Non-pigmented ciliary epithelial cell (primary cell): ENCODE data around the gene PIGS.

Experiments used
- DNase-seq: peaks from one replicate; pipeline ENCODE4 v3.0.0-alpha.2; 2010; ENCODE audit warnings: low read depth

Gene PIGS

DNA sequence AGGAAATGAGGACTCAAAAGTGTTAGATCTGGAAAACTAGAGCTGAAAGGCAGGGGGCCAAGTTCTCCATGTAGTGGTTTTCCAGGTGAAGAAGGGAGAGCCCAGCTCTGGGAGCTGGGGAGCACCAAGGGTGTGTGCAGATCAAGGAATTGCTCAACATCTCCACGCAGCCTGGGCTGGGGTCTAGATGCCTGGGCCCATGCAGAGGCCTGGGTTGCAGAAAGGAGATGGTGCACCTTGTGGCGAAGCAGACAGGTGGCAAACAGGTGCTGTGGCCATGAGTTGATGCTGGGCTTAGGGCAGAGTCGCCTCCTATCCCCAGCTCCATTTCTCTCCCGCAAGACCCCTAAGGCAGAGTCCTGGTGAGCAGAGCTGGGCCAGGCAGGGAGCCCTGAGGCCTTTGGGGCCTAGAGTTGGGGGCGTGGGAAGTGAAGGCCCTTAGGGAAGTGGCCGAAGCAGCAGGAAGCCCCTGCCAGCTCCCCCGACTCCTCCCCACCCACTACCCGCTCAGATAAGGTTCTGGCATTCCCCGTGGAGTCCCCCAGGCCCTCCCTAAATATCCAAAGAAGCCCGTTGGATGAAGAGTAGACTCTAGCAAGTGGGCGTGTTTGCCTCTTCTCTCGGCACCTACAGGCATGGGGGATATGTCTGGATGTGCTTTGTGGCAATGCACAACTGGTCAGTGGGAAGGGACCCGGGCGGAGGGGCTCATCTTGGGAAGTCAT, 64.4 kb downstream of the PIGS start:
- no peak for DNase-seq

DNA sequence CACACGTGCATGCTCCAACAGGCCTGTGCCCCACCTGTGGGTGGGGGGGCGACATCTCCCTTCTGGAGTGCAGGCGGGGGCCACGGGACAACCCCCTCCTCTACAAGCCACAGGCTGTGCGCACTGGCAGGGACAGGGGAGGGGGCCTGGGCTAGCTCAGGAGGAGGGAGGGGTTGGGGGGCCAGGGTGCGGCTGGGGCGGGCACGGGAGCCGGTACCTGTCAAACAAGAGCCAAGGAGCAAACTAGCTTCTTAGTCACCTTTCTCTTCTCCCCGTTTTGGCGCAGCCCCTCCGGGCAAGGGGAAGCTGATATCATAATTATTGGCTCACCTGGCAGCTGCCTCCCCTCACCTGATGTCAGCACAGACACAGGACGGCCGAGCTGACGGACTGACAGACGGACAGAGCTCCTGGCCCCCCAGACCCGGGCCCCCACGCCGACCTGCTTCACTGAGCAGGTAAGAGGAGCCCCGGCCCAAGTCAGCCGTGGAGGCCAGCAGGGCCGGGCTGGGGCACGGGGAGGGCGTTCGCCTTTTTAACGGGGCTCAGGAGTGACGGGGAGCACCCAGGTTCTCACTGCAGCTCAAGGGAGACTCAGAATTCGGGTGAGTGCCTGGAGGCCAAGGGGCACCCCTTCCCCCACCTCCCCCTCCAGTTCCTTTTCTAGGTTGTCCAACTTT, 65.2 kb downstream of the PIGS start, which contains the start of gene FOXN1:
Gene FOXN1 (plus strand): TSS at position 363 of the 680 bp plus-strand sequence. CDS start 17,622 bp downstream, outside the sequence.
- DNase-seq = no peak

DNA sequence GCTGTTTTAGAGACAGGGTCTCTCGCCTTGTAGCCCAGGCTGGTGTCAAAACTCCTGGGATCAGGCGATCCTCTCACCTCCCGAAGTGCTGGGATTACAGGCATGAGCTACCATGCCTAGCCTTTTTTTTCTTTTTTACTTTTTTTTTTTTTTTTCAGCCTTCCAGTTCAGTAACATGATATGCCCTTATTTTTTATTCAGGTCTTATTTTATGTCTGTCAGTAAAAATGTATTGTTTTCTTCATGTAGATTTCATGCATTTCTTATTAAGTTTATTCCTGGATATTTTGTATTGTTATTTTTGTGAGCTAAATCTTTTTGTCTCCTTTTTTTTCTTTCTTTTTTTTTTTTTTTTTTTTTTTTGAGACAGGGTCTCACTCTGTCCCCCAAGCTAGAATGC, 67.9 kb downstream of the PIGS start:
- no peak for DNase-seq
